ENCODE results near the gene USP34. TPM values are rescaled to one million over a fixed set of nuclear protein-coding genes. Genes with fewer than 3 reads are reported as not detected.

Gene USP34
- total and polyA plus RNA-seq, 9 of the 15 experiments (the other 6 are each of a cell fraction or from before 2014, with no cell fraction given): 19.8 to 108 (median 67.8) TPM

DNA sequence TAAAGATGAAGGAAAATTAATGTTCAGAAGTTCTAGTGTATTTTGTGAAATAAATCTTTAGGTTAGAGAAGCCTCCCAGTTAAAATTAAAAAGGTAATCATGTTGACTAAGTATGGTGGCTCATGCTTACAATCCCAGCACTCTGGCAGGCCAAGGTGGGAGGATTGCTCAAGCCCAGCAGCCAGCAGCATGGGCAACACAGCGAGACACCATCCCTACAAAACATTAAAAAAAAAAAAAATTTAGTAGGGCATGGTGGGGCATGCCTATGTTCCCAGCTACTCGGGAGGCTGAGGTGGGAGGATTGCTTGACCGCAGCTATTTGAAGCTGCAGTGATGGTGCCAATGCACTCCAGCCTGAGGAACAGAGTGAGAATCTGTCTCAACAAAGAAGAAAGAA is 49.4 kb upstream of the USP34 start:
- intact Hi-C loops (cut with micrococcal nuclease) (no loop called here), in situ Hi-C loops (cut with MboI) (no loop called here)
- 100% methylated on average over 2 of the region's 3 CpGs for WGBS (ENCODE audit: insufficient coverage, low coverage, missing lambda C conversion rate)
- POLR2A ChIA-PET: interaction anchor here (0.6 to 2.5 kb wide), 3 partner anchors 11 to 231 kb away, joined by 3 to 16 read pairs (median 3); no protein-coding TSS in a partner anchor
- H3K27me3 ChIP-seq (ENCODE audit: control insufficient read depth in 2 of 2, insufficient read depth in 2 of 2, low read length in 2 of 2): no peaks in the 10 kb centered on the region
- no peak overlapping the region for H3K4me3 ChIP-seq
- H3K4me2 ChIP-seq (ENCODE audit: insufficient read depth, low read length): no peak overlapping the region
- FAIRE-seq (no peak), DNase-seq (ENCODE audit: extremely low read depth in 1 of 4, low spot score in 3 of 4) (no peak), ATAC-seq (no peak)
- H3K79me2 ChIP-seq (ENCODE audit: control insufficient read depth, insufficient read depth, low read length): peaks cover 95% of the 10 kb centered on the region
- no TSS peak for BruUV-seq (replicated peaks)
- H2AFZ ChIP-seq (ENCODE audit: low read depth, low read length): no peak overlapping the region
- no peak overlapping the region for H3K27ac ChIP-seq (ENCODE audit: extremely low read depth, low read depth, low read length)
- H3K36me3 ChIP-seq (ENCODE audit: control insufficient read depth, insufficient read depth, low read length): peaks cover 96% of the 10 kb centered on the region
- H3K4me1 ChIP-seq (replicated peaks in 1 of 2; ENCODE audit: control insufficient read depth in 2 of 2, insufficient read depth in 2 of 2, low read length in 2 of 2): no peaks in the 10 kb centered on the region
- CTCF ChIA-PET (ENCODE audit: low intra/inter-chr PET ratio): no interaction called here
- H3K9ac ChIP-seq (ENCODE audit: insufficient read depth in 1 of 2, low read depth in 2 of 2, low read length in 2 of 2): no peak overlapping the region
- no peaks in the 10 kb centered on the region for H3K9me3 ChIP-seq (replicated peaks; ENCODE audit: control insufficient read depth, insufficient read depth, low read depth, low read length)
- H3K9me1 ChIP-seq (ENCODE audit: control insufficient read depth, insufficient read depth, low read length): no peaks in the 10 kb centered on the region
- peaks cover 9% of the 10 kb centered on the region; the same call in 1 of the 2 replicates for H4K20me1 ChIP-seq (replicated peaks; ENCODE audit: control insufficient read depth, insufficient read depth, low read length)
- TF ChIP-seq, protein P1, sequence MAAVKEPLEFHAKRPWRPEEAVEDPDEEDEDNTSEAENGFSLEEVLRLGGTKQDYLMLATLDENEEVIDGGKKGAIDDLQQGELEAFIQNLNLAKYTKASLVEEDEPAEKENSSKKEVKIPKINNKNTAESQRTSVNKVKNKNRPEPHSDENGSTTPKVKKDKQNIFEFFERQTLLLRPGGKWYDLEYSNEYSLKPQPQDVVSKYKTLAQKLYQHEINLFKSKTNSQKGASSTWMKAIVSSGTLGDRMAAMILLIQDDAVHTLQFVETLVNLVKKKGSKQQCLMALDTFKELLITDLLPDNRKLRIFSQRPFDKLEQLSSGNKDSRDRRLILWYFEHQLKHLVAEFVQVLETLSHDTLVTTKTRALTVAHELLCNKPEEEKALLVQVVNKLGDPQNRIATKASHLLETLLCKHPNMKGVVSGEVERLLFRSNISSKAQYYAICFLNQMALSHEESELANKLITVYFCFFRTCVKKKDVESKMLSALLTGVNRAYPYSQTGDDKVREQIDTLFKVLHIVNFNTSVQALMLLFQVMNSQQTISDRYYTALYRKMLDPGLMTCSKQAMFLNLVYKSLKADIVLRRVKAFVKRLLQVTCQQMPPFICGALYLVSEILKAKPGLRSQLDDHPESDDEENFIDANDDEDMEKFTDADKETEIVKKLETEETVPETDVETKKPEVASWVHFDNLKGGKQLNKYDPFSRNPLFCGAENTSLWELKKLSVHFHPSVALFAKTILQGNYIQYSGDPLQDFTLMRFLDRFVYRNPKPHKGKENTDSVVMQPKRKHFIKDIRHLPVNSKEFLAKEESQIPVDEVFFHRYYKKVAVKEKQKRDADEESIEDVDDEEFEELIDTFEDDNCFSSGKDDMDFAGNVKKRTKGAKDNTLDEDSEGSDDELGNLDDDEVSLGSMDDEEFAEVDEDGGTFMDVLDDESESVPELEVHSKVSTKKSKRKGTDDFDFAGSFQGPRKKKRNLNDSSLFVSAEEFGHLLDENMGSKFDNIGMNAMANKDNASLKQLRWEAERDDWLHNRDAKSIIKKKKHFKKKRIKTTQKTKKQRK (IDR thresholded peaks at IDR 0.05; ENCODE audit: borderline replicate concordance, low read depth, low read length): no peak
- TF ChIP-seq, protein P2, sequence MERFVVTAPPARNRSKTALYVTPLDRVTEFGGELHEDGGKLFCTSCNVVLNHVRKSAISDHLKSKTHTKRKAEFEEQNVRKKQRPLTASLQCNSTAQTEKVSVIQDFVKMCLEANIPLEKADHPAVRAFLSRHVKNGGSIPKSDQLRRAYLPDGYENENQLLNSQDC (CRISPR knock-in tag; IDR thresholded peaks at IDR 0.05): no peak
- no peak for TF ChIP-seq KHSRP (IDR thresholded peaks at IDR 0.05)
- TF ChIP-seq, protein P3, sequence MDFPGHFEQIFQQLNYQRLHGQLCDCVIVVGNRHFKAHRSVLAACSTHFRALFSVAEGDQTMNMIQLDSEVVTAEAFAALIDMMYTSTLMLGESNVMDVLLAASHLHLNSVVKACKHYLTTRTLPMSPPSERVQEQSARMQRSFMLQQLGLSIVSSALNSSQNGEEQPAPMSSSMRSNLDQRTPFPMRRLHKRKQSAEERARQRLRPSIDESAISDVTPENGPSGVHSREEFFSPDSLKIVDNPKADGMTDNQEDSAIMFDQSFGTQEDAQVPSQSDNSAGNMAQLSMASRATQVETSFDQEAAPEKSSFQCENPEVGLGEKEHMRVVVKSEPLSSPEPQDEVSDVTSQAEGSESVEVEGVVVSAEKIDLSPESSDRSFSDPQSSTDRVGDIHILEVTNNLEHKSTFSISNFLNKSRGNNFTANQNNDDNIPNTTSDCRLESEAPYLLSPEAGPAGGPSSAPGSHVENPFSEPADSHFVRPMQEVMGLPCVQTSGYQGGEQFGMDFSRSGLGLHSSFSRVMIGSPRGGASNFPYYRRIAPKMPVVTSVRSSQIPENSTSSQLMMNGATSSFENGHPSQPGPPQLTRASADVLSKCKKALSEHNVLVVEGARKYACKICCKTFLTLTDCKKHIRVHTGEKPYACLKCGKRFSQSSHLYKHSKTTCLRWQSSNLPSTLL (IDR thresholded peaks at IDR 0.05): no peak
- TF ChIP-seq, protein P4, sequence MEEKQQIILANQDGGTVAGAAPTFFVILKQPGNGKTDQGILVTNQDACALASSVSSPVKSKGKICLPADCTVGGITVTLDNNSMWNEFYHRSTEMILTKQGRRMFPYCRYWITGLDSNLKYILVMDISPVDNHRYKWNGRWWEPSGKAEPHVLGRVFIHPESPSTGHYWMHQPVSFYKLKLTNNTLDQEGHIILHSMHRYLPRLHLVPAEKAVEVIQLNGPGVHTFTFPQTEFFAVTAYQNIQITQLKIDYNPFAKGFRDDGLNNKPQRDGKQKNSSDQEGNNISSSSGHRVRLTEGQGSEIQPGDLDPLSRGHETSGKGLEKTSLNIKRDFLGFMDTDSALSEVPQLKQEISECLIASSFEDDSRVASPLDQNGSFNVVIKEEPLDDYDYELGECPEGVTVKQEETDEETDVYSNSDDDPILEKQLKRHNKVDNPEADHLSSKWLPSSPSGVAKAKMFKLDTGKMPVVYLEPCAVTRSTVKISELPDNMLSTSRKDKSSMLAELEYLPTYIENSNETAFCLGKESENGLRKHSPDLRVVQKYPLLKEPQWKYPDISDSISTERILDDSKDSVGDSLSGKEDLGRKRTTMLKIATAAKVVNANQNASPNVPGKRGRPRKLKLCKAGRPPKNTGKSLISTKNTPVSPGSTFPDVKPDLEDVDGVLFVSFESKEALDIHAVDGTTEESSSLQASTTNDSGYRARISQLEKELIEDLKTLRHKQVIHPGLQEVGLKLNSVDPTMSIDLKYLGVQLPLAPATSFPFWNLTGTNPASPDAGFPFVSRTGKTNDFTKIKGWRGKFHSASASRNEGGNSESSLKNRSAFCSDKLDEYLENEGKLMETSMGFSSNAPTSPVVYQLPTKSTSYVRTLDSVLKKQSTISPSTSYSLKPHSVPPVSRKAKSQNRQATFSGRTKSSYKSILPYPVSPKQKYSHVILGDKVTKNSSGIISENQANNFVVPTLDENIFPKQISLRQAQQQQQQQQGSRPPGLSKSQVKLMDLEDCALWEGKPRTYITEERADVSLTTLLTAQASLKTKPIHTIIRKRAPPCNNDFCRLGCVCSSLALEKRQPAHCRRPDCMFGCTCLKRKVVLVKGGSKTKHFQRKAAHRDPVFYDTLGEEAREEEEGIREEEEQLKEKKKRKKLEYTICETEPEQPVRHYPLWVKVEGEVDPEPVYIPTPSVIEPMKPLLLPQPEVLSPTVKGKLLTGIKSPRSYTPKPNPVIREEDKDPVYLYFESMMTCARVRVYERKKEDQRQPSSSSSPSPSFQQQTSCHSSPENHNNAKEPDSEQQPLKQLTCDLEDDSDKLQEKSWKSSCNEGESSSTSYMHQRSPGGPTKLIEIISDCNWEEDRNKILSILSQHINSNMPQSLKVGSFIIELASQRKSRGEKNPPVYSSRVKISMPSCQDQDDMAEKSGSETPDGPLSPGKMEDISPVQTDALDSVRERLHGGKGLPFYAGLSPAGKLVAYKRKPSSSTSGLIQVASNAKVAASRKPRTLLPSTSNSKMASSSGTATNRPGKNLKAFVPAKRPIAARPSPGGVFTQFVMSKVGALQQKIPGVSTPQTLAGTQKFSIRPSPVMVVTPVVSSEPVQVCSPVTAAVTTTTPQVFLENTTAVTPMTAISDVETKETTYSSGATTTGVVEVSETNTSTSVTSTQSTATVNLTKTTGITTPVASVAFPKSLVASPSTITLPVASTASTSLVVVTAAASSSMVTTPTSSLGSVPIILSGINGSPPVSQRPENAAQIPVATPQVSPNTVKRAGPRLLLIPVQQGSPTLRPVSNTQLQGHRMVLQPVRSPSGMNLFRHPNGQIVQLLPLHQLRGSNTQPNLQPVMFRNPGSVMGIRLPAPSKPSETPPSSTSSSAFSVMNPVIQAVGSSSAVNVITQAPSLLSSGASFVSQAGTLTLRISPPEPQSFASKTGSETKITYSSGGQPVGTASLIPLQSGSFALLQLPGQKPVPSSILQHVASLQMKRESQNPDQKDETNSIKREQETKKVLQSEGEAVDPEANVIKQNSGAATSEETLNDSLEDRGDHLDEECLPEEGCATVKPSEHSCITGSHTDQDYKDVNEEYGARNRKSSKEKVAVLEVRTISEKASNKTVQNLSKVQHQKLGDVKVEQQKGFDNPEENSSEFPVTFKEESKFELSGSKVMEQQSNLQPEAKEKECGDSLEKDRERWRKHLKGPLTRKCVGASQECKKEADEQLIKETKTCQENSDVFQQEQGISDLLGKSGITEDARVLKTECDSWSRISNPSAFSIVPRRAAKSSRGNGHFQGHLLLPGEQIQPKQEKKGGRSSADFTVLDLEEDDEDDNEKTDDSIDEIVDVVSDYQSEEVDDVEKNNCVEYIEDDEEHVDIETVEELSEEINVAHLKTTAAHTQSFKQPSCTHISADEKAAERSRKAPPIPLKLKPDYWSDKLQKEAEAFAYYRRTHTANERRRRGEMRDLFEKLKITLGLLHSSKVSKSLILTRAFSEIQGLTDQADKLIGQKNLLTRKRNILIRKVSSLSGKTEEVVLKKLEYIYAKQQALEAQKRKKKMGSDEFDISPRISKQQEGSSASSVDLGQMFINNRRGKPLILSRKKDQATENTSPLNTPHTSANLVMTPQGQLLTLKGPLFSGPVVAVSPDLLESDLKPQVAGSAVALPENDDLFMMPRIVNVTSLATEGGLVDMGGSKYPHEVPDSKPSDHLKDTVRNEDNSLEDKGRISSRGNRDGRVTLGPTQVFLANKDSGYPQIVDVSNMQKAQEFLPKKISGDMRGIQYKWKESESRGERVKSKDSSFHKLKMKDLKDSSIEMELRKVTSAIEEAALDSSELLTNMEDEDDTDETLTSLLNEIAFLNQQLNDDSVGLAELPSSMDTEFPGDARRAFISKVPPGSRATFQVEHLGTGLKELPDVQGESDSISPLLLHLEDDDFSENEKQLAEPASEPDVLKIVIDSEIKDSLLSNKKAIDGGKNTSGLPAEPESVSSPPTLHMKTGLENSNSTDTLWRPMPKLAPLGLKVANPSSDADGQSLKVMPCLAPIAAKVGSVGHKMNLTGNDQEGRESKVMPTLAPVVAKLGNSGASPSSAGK (IDR thresholded peaks at IDR 0.05): no peak

All from K562 (cell line).